Activated naive CD4-positive, alpha-beta T cell treated with anti-CD3 and anti-CD28 coated beads, Interleukin-2, amount 10 ng/mL, durations not matched to agents 7 days and 5 days (primary cell): ENCODE results near the gene S100P.

Source experiments
- CTCF ChIA-PET: fragments of 350-600 bp; sonication (Branson Sonifier 250); formaldehyde crosslinking; loops from one replicate; lab custom pipeline; 2021; ENCODE audit warnings: antibody characterized with exemption; lab: Charles Lee
- DNase-seq: peaks from one replicate; pipeline ENCODE4 v3.0.0-alpha.2; 2020
- H3K27ac Mint-ChIP-seq: one replicate; pipeline ENCODE4 v1.8.0; 2021; ENCODE audit warnings: mild to moderate bottlenecking, moderate library complexity, mixed read lengths
- H3K27me3 Mint-ChIP-seq: one replicate; pipeline ENCODE4 v1.8.0; 2021; ENCODE audit warnings: mild to moderate bottlenecking, mixed read lengths
- H3K36me3 Mint-ChIP-seq: one replicate; pipeline ENCODE4 v1.8.0; 2021; ENCODE audit warnings: mixed read lengths
- H3K4me1 Mint-ChIP-seq: one replicate; pipeline ENCODE4 v1.8.0; 2021; ENCODE audit warnings: mixed read lengths
- H3K4me3 Mint-ChIP-seq: one replicate; pipeline ENCODE4 v1.8.0; 2021; ENCODE audit warnings: mild to moderate bottlenecking, moderate library complexity, mixed read lengths
- H3K9me3 Mint-ChIP-seq: one replicate; pipeline ENCODE4 v1.8.0; 2021; ENCODE audit warnings: mixed read lengths

S100P gene

GRCh38 chr4:6742989-6743388 lies 49.3 kb downstream of the S100P start:
- CTCF ChIA-PET: interaction anchor here (1.1 to 1.2 kb wide), 2 partner anchors 20 to 166 kb away, joined by 3 read pairs; no protein-coding TSS in a partner anchor
- no peak for DNase-seq
- H3K27me3 Mint-ChIP-seq: peaks cover 7% of the 10 kb centered on the region
- no peak overlapping the region for H3K27ac Mint-ChIP-seq
- no peaks in the 10 kb centered on the region for H3K36me3 Mint-ChIP-seq
- H3K4me1 Mint-ChIP-seq: no peaks in the 10 kb centered on the region
- H3K9me3 Mint-ChIP-seq: no peaks in the 10 kb centered on the region
- H3K4me3 Mint-ChIP-seq: no peak overlapping the region
